Measurements from ENCODE around the gene ZNF654.

- TF ChIP-seq EZH2phosphoT487 (IDR thresholded peaks at IDR 0.05; ENCODE audit: insufficient read depth, low read depth) (no peak), EZH2 (IDR thresholded peaks at IDR 0.05; ENCODE audit: insufficient read depth, poor library complexity, severe bottlenecking) (no peak)
Observed at GRCh38 chr3:88191872-88192409, 132.9 kb downstream of the ZNF654 start.

All from GM23248 (cell line).